WTC11 (cell line): Measurements from ENCODE around the gene RASSF9. TPM values are rescaled to one million over a fixed set of nuclear protein-coding genes. Genes with fewer than 3 reads are reported as not detected.

ENCODE experiments used
- ATAC-seq: fragments of 200-7000 bp; cut with Tn5 transposase; 2 replicates; pipeline ENCODE4 v1.10.0; 2021; ENCODE audit warnings: mild to moderate bottlenecking, moderate library complexity
- CTCF ChIA-PET: fragments of 300-600 bp; sonication (Branson Sonifier 250); formaldehyde crosslinking; loops from one replicate; lab custom pipeline; 2021; ENCODE audit warnings: antibody characterized with exemption; lab: Charles Lee
- POLR2A ChIA-PET: fragments of 350-600 bp; sonication (Branson Sonifier 250); formaldehyde crosslinking; loops from one replicate; lab custom pipeline; 2021; ENCODE audit warnings: antibody characterized with exemption; lab: Charles Lee
- DNase-seq: peaks from one replicate; pipeline ENCODE4 v3.0.0; 2021; ENCODE audit warnings: low spot score
- H3K27ac Mint-ChIP-seq: 2 replicates; pipeline ENCODE4 v1.8.0; 2021; ENCODE audit warnings: mixed read lengths
- H3K27me3 Mint-ChIP-seq: 2 replicates; pipeline ENCODE4 v1.8.0; 2021; ENCODE audit warnings: low read depth, mild to moderate bottlenecking, moderate library complexity, mixed read lengths
- H3K36me3 Mint-ChIP-seq: 2 replicates; pipeline ENCODE4 v1.8.0; 2021; ENCODE audit warnings: mixed read lengths
- H3K4me1 Mint-ChIP-seq: 2 replicates; pipeline ENCODE4 v1.8.0; 2022; ENCODE audit warnings: mixed read lengths
- H3K4me3 Mint-ChIP-seq: 2 replicates; pipeline ENCODE4 v1.8.0; 2021; ENCODE audit warnings: mild to moderate bottlenecking, moderate library complexity, mixed read lengths
- H3K9me3 Mint-ChIP-seq: 2 replicates; pipeline ENCODE4 v1.8.0; 2021; ENCODE audit warnings: mixed read lengths
- FOXP1 ChIP-seq: sonication (generic); formaldehyde crosslinking; IDR thresholded peaks from 2 replicates; pipeline ENCODE4 v1.8.0; 2022; ENCODE audit warnings: missing genetic modification reagents, mild to moderate bottlenecking, moderate library complexity, borderline replicate concordance
- GABPB1 ChIP-seq: sonication (generic); formaldehyde crosslinking; IDR thresholded peaks from 2 replicates; pipeline ENCODE4 v1.8.1; 2023; ENCODE audit warnings: mild to moderate bottlenecking, missing genetic modification reagents
- HMGA2 ChIP-seq: fragments of 250-450 bp; sonication (Bioruptor Pico); IDR thresholded peaks from 2 replicates; pipeline ENCODE4 v1.4.0; 2021; ENCODE audit warnings: mild to moderate bottlenecking, moderate library complexity
- JAZF1 ChIP-seq: fragments of 250-450 bp; sonication (Bioruptor Pico); IDR thresholded peaks from 2 replicates; pipeline ENCODE4 v1.9.0; 2021; ENCODE audit warnings: moderate library complexity, mild to moderate bottlenecking, inconsistent platforms
- TEAD4 ChIP-seq: sonication (generic); formaldehyde crosslinking; IDR thresholded peaks from 2 replicates; pipeline ENCODE4 v1.8.0; 2022; ENCODE audit warnings: mild to moderate bottlenecking, missing genetic modification reagents
- TP53 ChIP-seq: sonication (generic); formaldehyde crosslinking; IDR thresholded peaks from 2 replicates; pipeline ENCODE4 v1.8.1; 2023; ENCODE audit warnings: mild to moderate bottlenecking, missing genetic modification reagents
- ZNF121 ChIP-seq: sonication (generic); formaldehyde crosslinking; IDR thresholded peaks from 2 replicates; pipeline ENCODE4 v1.8.0; 2023; ENCODE audit warnings: missing genetic modification reagents
- ZNF317 ChIP-seq: sonication (generic); formaldehyde crosslinking; IDR thresholded peaks from 2 replicates; pipeline ENCODE4 v1.8.1; 2023; ENCODE audit warnings: low read depth, mild to moderate bottlenecking, moderate library complexity, missing genetic modification reagents, borderline replicate concordance
- ZNF423 ChIP-seq: fragments of 250-450 bp; sonication (Bioruptor Pico); IDR thresholded peaks from 2 replicates; pipeline ENCODE4 v2.1.2; 2022; ENCODE audit warnings: mild to moderate bottlenecking, moderate library complexity
- total RNA-seq: library from RNA; stranded (reverse); gene quantifications from 3 replicates; pipeline ENCODE4 v1.2.3, GENCODE V29; 2021
- TF ChIP-seq, protein P1 (sequence below): sonication (generic); formaldehyde crosslinking; IDR thresholded peaks from 2 replicates; pipeline ENCODE4 v1.8.1; 2023; ENCODE audit warnings: mild to moderate bottlenecking, missing genetic modification reagents, moderate library complexity
- TF ChIP-seq, protein P2 (sequence below): fragments of 250-450 bp; sonication (Bioruptor Pico); conservative IDR thresholded peaks from 2 replicates; pipeline ENCODE4 v1.9.0; 2021; ENCODE audit warnings: mild to moderate bottlenecking
- TF ChIP-seq, protein P3 (sequence below): sonication (generic); formaldehyde crosslinking; IDR thresholded peaks from 2 replicates; pipeline ENCODE4 v1.8.1; 2023; ENCODE audit warnings: mild to moderate bottlenecking, missing genetic modification reagents
- TF ChIP-seq, protein P4 (sequence below): fragments of 250-450 bp; sonication (Bioruptor Pico); IDR thresholded peaks from 2 replicates; pipeline ENCODE4 v1.9.0; 2021; ENCODE audit warnings: mild to moderate bottlenecking
- TF ChIP-seq, protein P5 (sequence below): fragments of 250-450 bp; sonication (Bioruptor Pico); IDR thresholded peaks from 2 replicates; pipeline ENCODE4 v1.8.0; 2021; ENCODE audit warnings: mild to moderate bottlenecking
- TF ChIP-seq, protein P6 (sequence below): sonication (generic); formaldehyde crosslinking; IDR thresholded peaks from 2 replicates; pipeline ENCODE4 v1.8.0; 2022; ENCODE audit warnings: mild to moderate bottlenecking, missing genetic modification reagents
- TF ChIP-seq, protein P7 (sequence below): sonication (generic); formaldehyde crosslinking; IDR thresholded peaks from 2 replicates; pipeline ENCODE4 v1.8.1; 2022; ENCODE audit warnings: low read depth, mild to moderate bottlenecking, moderate library complexity, missing genetic modification reagents, borderline replicate concordance
- TF ChIP-seq, protein P8 (sequence below): sonication (generic); formaldehyde crosslinking; conservative IDR thresholded peaks from 2 replicates; pipeline ENCODE4 v1.8.1; 2022; ENCODE audit warnings: mild to moderate bottlenecking, missing genetic modification reagents
- TF ChIP-seq, protein P9 (sequence below): sonication (generic); formaldehyde crosslinking; IDR thresholded peaks from 2 replicates; pipeline ENCODE4 v1.8.0; 2023; ENCODE audit warnings: missing genetic modification reagents, mild to moderate bottlenecking, borderline replicate concordance
- TF ChIP-seq, protein P10 (sequence below): fragments of 200-600 bp; IDR thresholded peaks from 2 replicates; pipeline ENCODE4 v1.8.0; 2022; ENCODE audit warnings: antibody characterized with exemption

Gene RASSF9
- total RNA-seq, 1 experiment from 2014 or later = 0.33 TPM

DNA sequence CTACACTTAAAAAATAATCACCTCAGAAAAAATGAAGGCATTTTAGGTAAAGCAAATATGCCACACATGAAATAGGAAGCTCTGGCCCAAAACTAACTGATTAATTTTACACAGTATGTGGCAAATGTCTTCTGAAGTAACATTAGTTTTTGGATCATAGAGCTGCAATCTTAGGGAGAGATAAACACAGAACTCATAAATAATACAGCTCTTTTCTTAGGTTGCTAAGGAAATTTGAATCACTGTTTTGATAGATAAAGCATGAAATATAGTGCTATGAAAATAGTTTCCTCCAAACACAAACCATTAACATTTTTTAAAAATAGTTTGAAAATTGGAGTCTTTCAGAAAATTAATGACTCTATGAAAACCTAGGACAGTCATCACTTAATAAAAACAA, 15.0 kb downstream of the RASSF9 start:
- Mint-ChIP-seq H3K4me1 (peaks cover 17% of the 10 kb centered on the region), H3K27ac (no peak overlapping the region), H3K27me3 (no peaks in the 10 kb centered on the region), H3K36me3 (no peaks in the 10 kb centered on the region), H3K9me3 (no peaks in the 10 kb centered on the region), H3K4me3 (no peak overlapping the region)
- CTCF ChIA-PET = interaction anchor here (0.7 kb wide), 1 partner anchor 130 kb away, joined by 3 read pairs; no protein-coding TSS in a partner anchor
- POLR2A ChIA-PET = no interaction called here
- DNase-seq (no peak), ATAC-seq (no peak)
- TF ChIP-seq, protein P1, sequence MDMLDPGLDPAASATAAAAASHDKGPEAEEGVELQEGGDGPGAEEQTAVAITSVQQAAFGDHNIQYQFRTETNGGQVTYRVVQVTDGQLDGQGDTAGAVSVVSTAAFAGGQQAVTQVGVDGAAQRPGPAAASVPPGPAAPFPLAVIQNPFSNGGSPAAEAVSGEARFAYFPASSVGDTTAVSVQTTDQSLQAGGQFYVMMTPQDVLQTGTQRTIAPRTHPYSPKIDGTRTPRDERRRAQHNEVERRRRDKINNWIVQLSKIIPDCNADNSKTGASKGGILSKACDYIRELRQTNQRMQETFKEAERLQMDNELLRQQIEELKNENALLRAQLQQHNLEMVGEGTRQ (CRISPR knock-in tag) = no peak
- no peak for TF ChIP-seq TP53 (CRISPR knock-in tag)
- TF ChIP-seq, protein P2, sequence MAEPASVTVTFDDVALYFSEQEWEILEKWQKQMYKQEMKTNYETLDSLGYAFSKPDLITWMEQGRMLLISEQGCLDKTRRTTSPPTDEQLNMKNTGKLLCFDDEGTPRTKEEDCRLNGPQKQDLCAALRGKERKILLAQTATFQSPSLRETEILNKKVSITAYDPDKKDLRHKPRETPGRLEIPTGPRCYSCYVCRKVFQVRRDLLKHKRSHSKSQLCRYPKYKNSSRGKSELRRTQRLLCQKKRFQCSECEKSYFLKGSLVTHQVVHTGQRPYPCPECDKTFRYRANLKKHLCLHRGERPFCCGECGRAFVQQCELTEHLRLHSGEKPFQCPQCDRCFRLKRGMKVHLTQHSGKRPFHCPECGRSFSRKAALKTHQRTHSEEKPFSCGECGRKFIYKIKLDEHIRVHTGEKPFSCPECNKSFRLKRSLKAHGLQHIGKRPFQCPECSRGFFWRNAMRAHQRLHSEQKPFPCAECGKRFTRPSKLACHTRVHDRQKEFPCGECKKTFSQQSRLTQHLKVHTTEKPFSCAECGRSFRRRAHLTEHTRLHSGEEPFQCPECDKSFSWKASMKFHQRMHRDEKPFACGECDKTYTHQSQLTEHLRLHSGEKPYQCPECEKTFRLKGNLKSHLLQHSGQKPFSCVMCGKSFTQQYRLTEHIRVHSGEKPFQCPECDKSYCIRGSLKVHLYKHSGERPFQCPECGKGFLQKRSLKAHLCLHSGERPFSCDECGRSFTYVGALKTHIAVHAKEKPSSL (CRISPR knock-in tag) = no peak
- TF ChIP-seq JAZF1 (CRISPR knock-in tag) = no peak
- no peak for TF ChIP-seq GABPB1 (CRISPR knock-in tag)
- TF ChIP-seq TEAD4 (CRISPR knock-in tag) = no peak
- TF ChIP-seq, protein P3, sequence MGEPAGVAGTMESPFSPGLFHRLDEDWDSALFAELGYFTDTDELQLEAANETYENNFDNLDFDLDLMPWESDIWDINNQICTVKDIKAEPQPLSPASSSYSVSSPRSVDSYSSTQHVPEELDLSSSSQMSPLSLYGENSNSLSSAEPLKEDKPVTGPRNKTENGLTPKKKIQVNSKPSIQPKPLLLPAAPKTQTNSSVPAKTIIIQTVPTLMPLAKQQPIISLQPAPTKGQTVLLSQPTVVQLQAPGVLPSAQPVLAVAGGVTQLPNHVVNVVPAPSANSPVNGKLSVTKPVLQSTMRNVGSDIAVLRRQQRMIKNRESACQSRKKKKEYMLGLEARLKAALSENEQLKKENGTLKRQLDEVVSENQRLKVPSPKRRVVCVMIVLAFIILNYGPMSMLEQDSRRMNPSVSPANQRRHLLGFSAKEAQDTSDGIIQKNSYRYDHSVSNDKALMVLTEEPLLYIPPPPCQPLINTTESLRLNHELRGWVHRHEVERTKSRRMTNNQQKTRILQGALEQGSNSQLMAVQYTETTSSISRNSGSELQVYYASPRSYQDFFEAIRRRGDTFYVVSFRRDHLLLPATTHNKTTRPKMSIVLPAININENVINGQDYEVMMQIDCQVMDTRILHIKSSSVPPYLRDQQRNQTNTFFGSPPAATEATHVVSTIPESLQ (CRISPR knock-in tag) = no peak
- TF ChIP-seq, protein P4, sequence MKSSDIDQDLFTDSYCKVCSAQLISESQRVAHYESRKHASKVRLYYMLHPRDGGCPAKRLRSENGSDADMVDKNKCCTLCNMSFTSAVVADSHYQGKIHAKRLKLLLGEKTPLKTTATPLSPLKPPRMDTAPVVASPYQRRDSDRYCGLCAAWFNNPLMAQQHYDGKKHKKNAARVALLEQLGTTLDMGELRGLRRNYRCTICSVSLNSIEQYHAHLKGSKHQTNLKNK (CRISPR knock-in tag) = no peak
- TF ChIP-seq, all 79 proteins: peak for 0

DNA sequence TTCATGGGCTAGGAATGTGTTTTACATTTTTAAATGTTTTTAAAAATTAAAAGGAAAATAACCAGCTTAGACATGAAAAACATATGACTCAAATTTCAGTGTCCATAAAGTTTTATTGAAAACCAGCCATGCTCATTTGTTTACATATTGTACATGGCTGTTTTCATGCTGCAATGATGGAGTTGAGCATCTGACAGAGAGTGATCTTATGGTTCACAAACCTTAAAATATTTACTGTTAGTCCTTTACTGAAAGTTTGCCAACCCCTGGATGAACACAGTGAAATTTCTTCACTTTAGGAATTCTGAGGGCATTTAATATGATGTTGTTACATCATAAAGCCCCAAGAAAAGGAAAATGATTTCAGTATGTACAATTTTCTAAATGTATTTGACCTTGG, 16.1 kb downstream of the RASSF9 start:
- Mint-ChIP-seq H3K27me3 (no peaks in the 10 kb centered on the region), H3K9me3 (no peaks in the 10 kb centered on the region)
- POLR2A ChIA-PET = no interaction called here
- TF ChIP-seq, protein P5, sequence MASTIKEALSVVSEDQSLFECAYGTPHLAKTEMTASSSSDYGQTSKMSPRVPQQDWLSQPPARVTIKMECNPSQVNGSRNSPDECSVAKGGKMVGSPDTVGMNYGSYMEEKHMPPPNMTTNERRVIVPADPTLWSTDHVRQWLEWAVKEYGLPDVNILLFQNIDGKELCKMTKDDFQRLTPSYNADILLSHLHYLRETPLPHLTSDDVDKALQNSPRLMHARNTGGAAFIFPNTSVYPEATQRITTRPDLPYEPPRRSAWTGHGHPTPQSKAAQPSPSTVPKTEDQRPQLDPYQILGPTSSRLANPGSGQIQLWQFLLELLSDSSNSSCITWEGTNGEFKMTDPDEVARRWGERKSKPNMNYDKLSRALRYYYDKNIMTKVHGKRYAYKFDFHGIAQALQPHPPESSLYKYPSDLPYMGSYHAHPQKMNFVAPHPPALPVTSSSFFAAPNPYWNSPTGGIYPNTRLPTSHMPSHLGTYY (CRISPR knock-in tag) = no peak
- TF ChIP-seq ZNF317 (CRISPR knock-in tag) (no peak), FOXP1 (CRISPR knock-in tag) (no peak), ZNF423 (CRISPR knock-in tag) (no peak), HMGA2 (CRISPR knock-in tag) (no peak), ZNF121 (CRISPR knock-in tag) (no peak)
- TF ChIP-seq, protein P6, sequence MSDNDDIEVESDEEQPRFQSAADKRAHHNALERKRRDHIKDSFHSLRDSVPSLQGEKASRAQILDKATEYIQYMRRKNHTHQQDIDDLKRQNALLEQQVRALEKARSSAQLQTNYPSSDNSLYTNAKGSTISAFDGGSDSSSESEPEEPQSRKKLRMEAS = no peak
- TF ChIP-seq, protein P7, sequence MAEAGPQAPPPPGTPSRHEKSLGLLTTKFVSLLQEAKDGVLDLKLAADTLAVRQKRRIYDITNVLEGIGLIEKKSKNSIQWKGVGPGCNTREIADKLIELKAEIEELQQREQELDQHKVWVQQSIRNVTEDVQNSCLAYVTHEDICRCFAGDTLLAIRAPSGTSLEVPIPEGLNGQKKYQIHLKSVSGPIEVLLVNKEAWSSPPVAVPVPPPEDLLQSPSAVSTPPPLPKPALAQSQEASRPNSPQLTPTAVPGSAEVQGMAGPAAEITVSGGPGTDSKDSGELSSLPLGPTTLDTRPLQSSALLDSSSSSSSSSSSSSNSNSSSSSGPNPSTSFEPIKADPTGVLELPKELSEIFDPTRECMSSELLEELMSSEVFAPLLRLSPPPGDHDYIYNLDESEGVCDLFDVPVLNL = no peak
- TF ChIP-seq, protein P8, sequence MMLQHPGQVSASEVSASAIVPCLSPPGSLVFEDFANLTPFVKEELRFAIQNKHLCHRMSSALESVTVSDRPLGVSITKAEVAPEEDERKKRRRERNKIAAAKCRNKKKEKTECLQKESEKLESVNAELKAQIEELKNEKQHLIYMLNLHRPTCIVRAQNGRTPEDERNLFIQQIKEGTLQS = no peak
- TF ChIP-seq, protein P9, sequence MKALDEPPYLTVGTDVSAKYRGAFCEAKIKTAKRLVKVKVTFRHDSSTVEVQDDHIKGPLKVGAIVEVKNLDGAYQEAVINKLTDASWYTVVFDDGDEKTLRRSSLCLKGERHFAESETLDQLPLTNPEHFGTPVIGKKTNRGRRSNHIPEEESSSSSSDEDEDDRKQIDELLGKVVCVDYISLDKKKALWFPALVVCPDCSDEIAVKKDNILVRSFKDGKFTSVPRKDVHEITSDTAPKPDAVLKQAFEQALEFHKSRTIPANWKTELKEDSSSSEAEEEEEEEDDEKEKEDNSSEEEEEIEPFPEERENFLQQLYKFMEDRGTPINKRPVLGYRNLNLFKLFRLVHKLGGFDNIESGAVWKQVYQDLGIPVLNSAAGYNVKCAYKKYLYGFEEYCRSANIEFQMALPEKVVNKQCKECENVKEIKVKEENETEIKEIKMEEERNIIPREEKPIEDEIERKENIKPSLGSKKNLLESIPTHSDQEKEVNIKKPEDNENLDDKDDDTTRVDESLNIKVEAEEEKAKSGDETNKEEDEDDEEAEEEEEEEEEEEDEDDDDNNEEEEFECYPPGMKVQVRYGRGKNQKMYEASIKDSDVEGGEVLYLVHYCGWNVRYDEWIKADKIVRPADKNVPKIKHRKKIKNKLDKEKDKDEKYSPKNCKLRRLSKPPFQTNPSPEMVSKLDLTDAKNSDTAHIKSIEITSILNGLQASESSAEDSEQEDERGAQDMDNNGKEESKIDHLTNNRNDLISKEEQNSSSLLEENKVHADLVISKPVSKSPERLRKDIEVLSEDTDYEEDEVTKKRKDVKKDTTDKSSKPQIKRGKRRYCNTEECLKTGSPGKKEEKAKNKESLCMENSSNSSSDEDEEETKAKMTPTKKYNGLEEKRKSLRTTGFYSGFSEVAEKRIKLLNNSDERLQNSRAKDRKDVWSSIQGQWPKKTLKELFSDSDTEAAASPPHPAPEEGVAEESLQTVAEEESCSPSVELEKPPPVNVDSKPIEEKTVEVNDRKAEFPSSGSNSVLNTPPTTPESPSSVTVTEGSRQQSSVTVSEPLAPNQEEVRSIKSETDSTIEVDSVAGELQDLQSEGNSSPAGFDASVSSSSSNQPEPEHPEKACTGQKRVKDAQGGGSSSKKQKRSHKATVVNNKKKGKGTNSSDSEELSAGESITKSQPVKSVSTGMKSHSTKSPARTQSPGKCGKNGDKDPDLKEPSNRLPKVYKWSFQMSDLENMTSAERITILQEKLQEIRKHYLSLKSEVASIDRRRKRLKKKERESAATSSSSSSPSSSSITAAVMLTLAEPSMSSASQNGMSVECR = no peak
- TF ChIP-seq, protein P10, sequence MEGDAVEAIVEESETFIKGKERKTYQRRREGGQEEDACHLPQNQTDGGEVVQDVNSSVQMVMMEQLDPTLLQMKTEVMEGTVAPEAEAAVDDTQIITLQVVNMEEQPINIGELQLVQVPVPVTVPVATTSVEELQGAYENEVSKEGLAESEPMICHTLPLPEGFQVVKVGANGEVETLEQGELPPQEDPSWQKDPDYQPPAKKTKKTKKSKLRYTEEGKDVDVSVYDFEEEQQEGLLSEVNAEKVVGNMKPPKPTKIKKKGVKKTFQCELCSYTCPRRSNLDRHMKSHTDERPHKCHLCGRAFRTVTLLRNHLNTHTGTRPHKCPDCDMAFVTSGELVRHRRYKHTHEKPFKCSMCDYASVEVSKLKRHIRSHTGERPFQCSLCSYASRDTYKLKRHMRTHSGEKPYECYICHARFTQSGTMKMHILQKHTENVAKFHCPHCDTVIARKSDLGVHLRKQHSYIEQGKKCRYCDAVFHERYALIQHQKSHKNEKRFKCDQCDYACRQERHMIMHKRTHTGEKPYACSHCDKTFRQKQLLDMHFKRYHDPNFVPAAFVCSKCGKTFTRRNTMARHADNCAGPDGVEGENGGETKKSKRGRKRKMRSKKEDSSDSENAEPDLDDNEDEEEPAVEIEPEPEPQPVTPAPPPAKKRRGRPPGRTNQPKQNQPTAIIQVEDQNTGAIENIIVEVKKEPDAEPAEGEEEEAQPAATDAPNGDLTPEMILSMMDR = no peak
- TF ChIP-seq, all 79 proteins: peak for 0
- Mint-ChIP-seq H3K4me1 (peaks cover 17% of the 10 kb centered on the region), H3K4me3 (no peak overlapping the region), H3K27ac (no peak overlapping the region), H3K36me3 (no peaks in the 10 kb centered on the region)
- DNase-seq (no peak), ATAC-seq (no peak)
- CTCF ChIA-PET = no interaction called here
